Kidney epithelial cell (primary cell): Measurements from ENCODE around the gene NFS1. TPM values are rescaled to one million over a fixed set of nuclear protein-coding genes. Genes with fewer than 3 reads are reported as not detected.
A peak's percentile ranks its signal among the peaks of the same experiment; 100 is the strongest.

Source experiments
- DNase-seq: peaks from one replicate; pipeline ENCODE4 v3.0.0-alpha.2; 2010; ENCODE audit warnings: low read depth
- H3K27me3 ChIP-seq: 2 replicates; pipeline ENCODE4 v1.6.0; 2011; ENCODE audit warnings: low read length; ENCODE audit not compliant: control insufficient read depth, insufficient read depth
- H3K36me3 ChIP-seq: 2 replicates; pipeline ENCODE4 v1.5.1; 2011; ENCODE audit warnings: low read length; ENCODE audit not compliant: control insufficient read depth, insufficient read depth
- H3K4me3 ChIP-seq: 2 replicates; pipeline ENCODE4 v1.5.1; 2011; ENCODE audit warnings: low read depth, mild to moderate bottlenecking, control low read depth, low read length
- total RNA-seq: library from RNA; depleted of rRNA; stranded (reverse); fragments of >200 nt; gene quantifications from 2 replicates; pipeline ENCODE4 v1.2.3, GENCODE V29; 2015
- TF ChIP-seq, protein P1 (sequence below): IDR thresholded peaks from 2 replicates; pipeline ENCODE4 v1.5.1; 2011; ENCODE audit warnings: mild to moderate bottlenecking, moderate library complexity, low read length, control low read depth, inconsistent platforms; ENCODE audit not compliant: insufficient read depth, poor library complexity, severe bottlenecking

NFS1 gene
- total RNA-seq, 1 donor from 2014 or later, result 30.8 TPM

DNA sequence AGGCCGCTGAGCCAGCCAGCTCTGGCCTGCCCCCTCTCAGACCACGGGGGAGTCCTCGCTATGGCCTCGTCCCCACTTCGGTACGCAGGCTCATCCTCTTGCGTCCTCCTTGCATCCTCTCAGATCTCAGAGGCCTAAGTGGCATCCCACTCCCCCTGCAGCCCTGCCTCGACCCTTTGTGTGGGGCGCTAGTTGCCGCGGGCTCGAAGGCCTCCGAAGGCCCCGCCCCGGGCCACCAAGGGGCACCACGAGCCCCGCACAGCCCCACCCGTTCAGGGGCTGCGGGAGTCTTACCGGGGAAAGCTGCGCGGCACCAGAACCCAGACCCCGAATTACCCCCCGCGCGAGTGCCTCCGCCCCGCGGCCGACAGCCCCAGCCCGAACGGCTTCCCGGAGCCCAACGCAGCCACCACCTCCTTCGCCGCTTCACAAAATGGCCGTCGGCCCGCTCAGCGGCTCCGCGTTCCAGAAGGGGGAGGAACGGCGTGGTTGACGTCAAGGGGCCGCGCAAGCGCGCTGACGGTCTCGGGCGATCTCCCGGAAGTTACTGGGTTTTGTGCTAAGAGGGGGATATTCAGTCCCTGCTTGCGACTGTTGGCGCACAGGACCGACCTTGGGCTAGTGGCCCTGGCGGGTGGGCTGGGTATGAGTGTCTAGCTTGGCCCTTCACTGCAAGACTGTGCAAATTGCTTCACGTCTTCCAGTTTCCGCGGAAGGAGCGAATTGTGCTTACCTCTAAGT, 34.5 kb downstream of the NFS1 start, which contains the start of the genes CPNE1 and RBM12:
Gene CPNE1 (minus strand): TSS at position 435 of the 741 bp plus-strand sequence. CDS start 31,977 bp downstream, outside the sequence.
Gene RBM12 (minus strand): TSS at position 435 of the 741 bp plus-strand sequence. CDS start 9,578 bp downstream, outside the sequence.
- no peaks in the 10 kb centered on the region for H3K36me3 ChIP-seq
- DNase-seq, result peak; percentile 59
- H3K4me3 ChIP-seq, result peak within 1 kb of the TSS; percentile 89
- no peaks in the 10 kb centered on the region for H3K27me3 ChIP-seq
- TF ChIP-seq, protein P1, sequence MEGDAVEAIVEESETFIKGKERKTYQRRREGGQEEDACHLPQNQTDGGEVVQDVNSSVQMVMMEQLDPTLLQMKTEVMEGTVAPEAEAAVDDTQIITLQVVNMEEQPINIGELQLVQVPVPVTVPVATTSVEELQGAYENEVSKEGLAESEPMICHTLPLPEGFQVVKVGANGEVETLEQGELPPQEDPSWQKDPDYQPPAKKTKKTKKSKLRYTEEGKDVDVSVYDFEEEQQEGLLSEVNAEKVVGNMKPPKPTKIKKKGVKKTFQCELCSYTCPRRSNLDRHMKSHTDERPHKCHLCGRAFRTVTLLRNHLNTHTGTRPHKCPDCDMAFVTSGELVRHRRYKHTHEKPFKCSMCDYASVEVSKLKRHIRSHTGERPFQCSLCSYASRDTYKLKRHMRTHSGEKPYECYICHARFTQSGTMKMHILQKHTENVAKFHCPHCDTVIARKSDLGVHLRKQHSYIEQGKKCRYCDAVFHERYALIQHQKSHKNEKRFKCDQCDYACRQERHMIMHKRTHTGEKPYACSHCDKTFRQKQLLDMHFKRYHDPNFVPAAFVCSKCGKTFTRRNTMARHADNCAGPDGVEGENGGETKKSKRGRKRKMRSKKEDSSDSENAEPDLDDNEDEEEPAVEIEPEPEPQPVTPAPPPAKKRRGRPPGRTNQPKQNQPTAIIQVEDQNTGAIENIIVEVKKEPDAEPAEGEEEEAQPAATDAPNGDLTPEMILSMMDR, result no peak

GRCh38 chr20:35663516-35664465, 35.4 kb downstream of the NFS1 start:
- Histone ChIP-seq H3K27me3 (no peaks in the 10 kb centered on the region), H3K36me3 (no peaks in the 10 kb centered on the region), H3K4me3 (peak overlapping the region; percentile 89)
- no peak for DNase-seq
- TF ChIP-seq, protein P1, result no peak

- peak overlapping the region; percentile 27 for H3K4me3 ChIP-seq
- TF ChIP-seq, protein P1, result no peak
- no peaks in the 10 kb centered on the region for H3K27me3 ChIP-seq
- H3K36me3 ChIP-seq, result no peaks in the 10 kb centered on the region
- no peak for DNase-seq
These were observed 36.6 kb downstream of the NFS1 start for GRCh38 chr20:35662551-35662950.

- TF ChIP-seq, protein P1, result no peak
- H3K36me3 ChIP-seq, result no peaks in the 10 kb centered on the region
- H3K27me3 ChIP-seq, result no peaks in the 10 kb centered on the region
- DNase-seq, result no peak
- H3K4me3 ChIP-seq, result no peak overlapping the region
These were observed 37.2 kb downstream of the NFS1 start for GRCh38 chr20:35661908-35662307.

DNA sequence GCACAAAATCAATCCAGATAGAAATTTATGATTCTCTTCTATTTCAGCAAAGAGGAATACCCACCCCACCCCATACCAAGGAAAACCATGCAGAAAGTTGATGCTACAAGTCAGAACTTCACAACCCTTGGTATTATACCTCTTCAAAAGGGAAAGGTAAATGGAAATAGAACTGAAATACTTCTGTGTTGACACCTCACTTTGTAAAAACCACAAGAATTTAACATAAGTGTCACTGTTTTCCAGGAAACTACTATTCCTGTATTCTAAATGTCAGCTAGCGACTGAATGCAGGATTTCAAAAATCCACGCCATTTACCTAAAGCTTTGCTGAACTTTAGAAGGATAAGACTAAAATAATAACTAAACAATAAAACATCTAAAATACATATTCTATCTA, 38.1 kb downstream of the NFS1 start:
- Histone ChIP-seq H3K36me3 (no peaks in the 10 kb centered on the region), H3K4me3 (no peak overlapping the region), H3K27me3 (no peaks in the 10 kb centered on the region)
- TF ChIP-seq, protein P1, result no peak
- DNase-seq, result no peak
